PC-9 (cell line): ENCODE measurements around the gene AMIGO1. TPM values are rescaled to one million over a fixed set of nuclear protein-coding genes. Genes with fewer than 3 reads are reported as not detected.

Experiments
- BruUV-seq: library from RNA; stranded (reverse); fragments of 400-500 nt; replicated peaks from 2 replicates; lab custom pipeline; 2021; lab: Mats Ljungman, UMichigan
- CTCF ChIA-PET: fragments of 300-600 bp; sonication (Branson Sonifier 250); formaldehyde crosslinking; loops from one replicate; lab custom pipeline; 2022; ENCODE audit warnings: antibody characterized with exemption; lab: Charles Lee
- POLR2A ChIA-PET: fragments of 300-600 bp; sonication (Branson Sonifier 250); formaldehyde crosslinking; loops from one replicate; lab custom pipeline; 2022; ENCODE audit warnings: antibody characterized with exemption; ENCODE audit not compliant: unreplicated experiment; lab: Charles Lee
- DNase-seq, 2 experiments: peaks; one replicate each; pipeline versions ENCODE4 v3.0.0 to v3.0.0-alpha.2; 2015 to 2022; ENCODE audit warnings: mixed read lengths in 1 of 2
- H2AFZ ChIP-seq: fragments of 200-600 bp; sonication (generic); 2 replicates; pipeline ENCODE4 v1.8.1; 2017; ENCODE audit warnings: antibody characterized with exemption
- H3F3A ChIP-seq: fragments of 200-600 bp; sonication (generic); 2 replicates; pipeline ENCODE4 v1.8.1; 2017; ENCODE audit warnings: antibody characterized with exemption, mild to moderate bottlenecking, low read depth; ENCODE audit not compliant: insufficient read depth
- H3K27ac ChIP-seq: fragments of 200-600 bp; sonication (generic); 2 replicates; pipeline ENCODE4 v1.6.1; 2016; ENCODE audit warnings: mixed run types
- H3K27me3 ChIP-seq: fragments of 200-600 bp; sonication (generic); 2 replicates; pipeline ENCODE4 v1.6.1; 2016; ENCODE audit warnings: low read depth, mixed run types; ENCODE audit not compliant: insufficient read depth
- H3K36me3 ChIP-seq: fragments of 200-600 bp; sonication (generic); 2 replicates; pipeline ENCODE4 v1.6.1; 2016; ENCODE audit warnings: low read depth, mixed run types
- H3K4me1 ChIP-seq: fragments of 200-600 bp; sonication (generic); replicated peaks from 2 replicates; pipeline ENCODE4 v1.6.1; 2016; ENCODE audit warnings: mixed run types; ENCODE audit not compliant: insufficient read depth
- H3K4me2 ChIP-seq: fragments of 200-600 bp; sonication (generic); 2 replicates; pipeline ENCODE4 v1.6.1; 2017; ENCODE audit warnings: mixed run types
- H3K4me3 ChIP-seq: fragments of 200-600 bp; sonication (generic); 2 replicates; pipeline ENCODE4 v1.6.1; 2016; ENCODE audit warnings: mixed run types
- H3K79me2 ChIP-seq: fragments of 200-600 bp; sonication (generic); 2 replicates; pipeline ENCODE4 v1.6.1; 2017; ENCODE audit warnings: low read depth, mixed run types
- H3K9me2 ChIP-seq: fragments of 200-600 bp; sonication (generic); 2 replicates; pipeline ENCODE4 v1.8.1; 2017; ENCODE audit warnings: mild to moderate bottlenecking; ENCODE audit not compliant: insufficient read depth
- H3K9me3 ChIP-seq: fragments of 200-600 bp; sonication (generic); 2 replicates; pipeline ENCODE4 v1.8.1; 2016; ENCODE audit warnings: low read depth; ENCODE audit not compliant: insufficient read depth
- H4K20me1 ChIP-seq: fragments of 200-600 bp; sonication (generic); 2 replicates; pipeline ENCODE4 v1.8.1; 2017; ENCODE audit not compliant: insufficient read depth
- CTCF ChIP-seq: fragments of 200-600 bp; sonication (generic); conservative IDR thresholded peaks from 2 replicates; pipeline ENCODE4 v1.6.1; 2017; ENCODE audit warnings: mixed run types, antibody characterized with exemption, mild to moderate bottlenecking, moderate library complexity
- EZH2 ChIP-seq: fragments of 200-600 bp; sonication (generic); IDR thresholded peaks from 2 replicates; pipeline ENCODE4 v1.8.0; 2017; ENCODE audit warnings: antibody characterized with exemption, low read depth
- intact Hi-C: fragments of 100-400 bp; cut with micrococcal nuclease; formaldehyde crosslinking; loops from one replicate; pipeline ENCODE4 v1.10.0; 2022; ENCODE audit not compliant: unreplicated experiment
- total RNA-seq: library from RNA; stranded (reverse); gene quantifications from 2 replicates; pipeline ENCODE4 v1.2.3, GENCODE V29; 2021

Gene AMIGO1
- total RNA-seq, 1 experiment from 2014 or later, result 4.2 TPM

GRCh38 chr1:109543988-109544735 is 34.6 kb upstream of the AMIGO1 start:
- Histone ChIP-seq H3K27me3 (peaks cover 23% of the 10 kb centered on the region), H3K27ac (no peak overlapping the region), H3K79me2 (peaks cover 25% of the 10 kb centered on the region), H3K4me2 (no peak overlapping the region), H3K9me3 (no peaks in the 10 kb centered on the region), H4K20me1 (peaks cover 3% of the 10 kb centered on the region), H3F3A (0 out of 2 replicates have a peak, but pooled peaks cover 8% of the 10 kb centered on the region), H3K4me3 (no peak overlapping the region), H2AFZ (no peak overlapping the region), H3K9me2 (no peaks in the 10 kb centered on the region), H3K4me1 (peaks cover 14% of the 10 kb centered on the region), H3K36me3 (no peaks in the 10 kb centered on the region)
- intact Hi-C loops, result no loop called here
- DNase-seq, result no peak
- CTCF ChIA-PET, result no interaction called here
- no TSS peak for BruUV-seq
- POLR2A ChIA-PET, result interaction anchor here (0.6 kb wide), 1 partner anchor 282 kb away, joined by 6 read pairs; no protein-coding TSS in a partner anchor
- TF ChIP-seq CTCF, result no peak
- no peak for TF ChIP-seq EZH2

- no peak overlapping the region for H3K27ac ChIP-seq
- 0 out of 2 replicates have a peak, but pooled peaks cover 8% of the 10 kb centered on the region for H3F3A ChIP-seq
- peaks cover 18% of the 10 kb centered on the region for H3K79me2 ChIP-seq
- H3K27me3 ChIP-seq, result peaks cover 24% of the 10 kb centered on the region
- no peak for DNase-seq
- ChIA-PET POLR2A (interaction anchor here (0.6 kb wide), 1 partner anchor 282 kb away, joined by 6 read pairs; no protein-coding TSS in a partner anchor), CTCF (no interaction called here)
- H3K9me3 ChIP-seq, result no peaks in the 10 kb centered on the region
- BruUV-seq, result no TSS peak
- H3K4me1 ChIP-seq, result peaks cover 14% of the 10 kb centered on the region
- no peak overlapping the region for H2AFZ ChIP-seq
- no peaks in the 10 kb centered on the region for H3K9me2 ChIP-seq
- intact Hi-C loops, result no loop called here
- H4K20me1 ChIP-seq, result no peaks in the 10 kb centered on the region
- TF ChIP-seq CTCF (no peak), EZH2 (no peak)
- H3K4me2 ChIP-seq, result no peak overlapping the region
- H3K4me3 ChIP-seq, result no peak overlapping the region
- no peaks in the 10 kb centered on the region for H3K36me3 ChIP-seq
Observed at GRCh38 chr1:109543283-109543987, 33.9 kb upstream of the AMIGO1 start.

- Histone ChIP-seq H3K4me1 (peaks cover 14% of the 10 kb centered on the region), H4K20me1 (no peaks in the 10 kb centered on the region), H3K79me2 (peaks cover 12% of the 10 kb centered on the region), H3K4me2 (no peak overlapping the region), H3K27me3 (peaks cover 24% of the 10 kb centered on the region), H3K4me3 (no peak overlapping the region), H3K9me3 (no peaks in the 10 kb centered on the region), H3F3A (0 out of 2 replicates have a peak, but pooled peaks cover 8% of the 10 kb centered on the region), H2AFZ (no peak overlapping the region), H3K9me2 (peaks cover 4% of the 10 kb centered on the region; the same call in 1 of the 2 replicates), H3K27ac (no peak overlapping the region), H3K36me3 (no peaks in the 10 kb centered on the region)
- no TSS peak for BruUV-seq
- no peak for DNase-seq
- ChIA-PET POLR2A (no interaction called here), CTCF (no interaction called here)
- TF ChIP-seq CTCF (no peak), EZH2 (no peak)
- intact Hi-C loops, result no loop called here
Observed at GRCh38 chr1:109542657-109543056, 33.1 kb upstream of the AMIGO1 start.
